KMS-11 (cell line): ENCODE measurements around the gene CAMTA1.

Experiments
- H2AFZ ChIP-seq: fragments of 200-600 bp; sonication (generic); 2 replicates; pipeline ENCODE4 v1.6.1; 2016; ENCODE audit warnings: antibody characterized with exemption, mixed run types, low read depth
- H3K27ac ChIP-seq: fragments of 200-600 bp; sonication (generic); 2 replicates; pipeline ENCODE4 v1.6.1; 2016; ENCODE audit warnings: mild to moderate bottlenecking, mixed run types
- H3K27me3 ChIP-seq: fragments of 200-600 bp; sonication (generic); 2 replicates; pipeline ENCODE4 v1.6.1; 2017; ENCODE audit warnings: mild to moderate bottlenecking, low read depth, mixed run types, moderate library complexity; ENCODE audit not compliant: insufficient read depth
- H3K36me3 ChIP-seq: fragments of 200-600 bp; sonication (generic); 2 replicates; pipeline ENCODE4 v1.6.1; 2017; ENCODE audit warnings: mild to moderate bottlenecking, mixed run types; ENCODE audit not compliant: insufficient read depth
- H3K4me1 ChIP-seq: fragments of 200-600 bp; sonication (generic); 2 replicates; pipeline ENCODE4 v1.6.1; 2016; ENCODE audit warnings: mild to moderate bottlenecking, low read depth, mixed run types; ENCODE audit not compliant: poor library complexity, severe bottlenecking
- H3K4me2 ChIP-seq: fragments of 200-600 bp; sonication (generic); 2 replicates; pipeline ENCODE4 v1.7.0; 2016; ENCODE audit warnings: mild to moderate bottlenecking, mixed run types
- H3K4me3 ChIP-seq: fragments of 200-600 bp; sonication (generic); IDR thresholded peaks from 2 replicates; pipeline ENCODE4 v1.6.1; 2017; ENCODE audit warnings: low read depth, low read length, mixed read lengths; ENCODE audit not compliant: insufficient read depth
- H3K79me2 ChIP-seq: fragments of 200-600 bp; sonication (generic); 2 replicates; pipeline ENCODE4 v1.6.1; 2016; ENCODE audit warnings: low read depth, mixed run types; ENCODE audit not compliant: insufficient read depth
- H3K9ac ChIP-seq: fragments of 200-600 bp; sonication (generic); 2 replicates; pipeline ENCODE4 v1.6.1; 2016; ENCODE audit warnings: mild to moderate bottlenecking, mixed run types
- H4K20me1 ChIP-seq: fragments of 200-600 bp; sonication (generic); 2 replicates; pipeline ENCODE4 v1.6.1; 2016; ENCODE audit warnings: mild to moderate bottlenecking, mixed run types; ENCODE audit not compliant: insufficient read depth
- CTCF ChIP-seq: fragments of 200-600 bp; sonication (generic); conservative IDR thresholded peaks from 2 replicates; pipeline ENCODE4 v1.6.1; 2017; ENCODE audit warnings: low read depth, mild to moderate bottlenecking, antibody characterized with exemption, low read length, moderate library complexity, mixed read lengths

Gene CAMTA1

GRCh38 chr1:7566417-7567375 is 781.4 kb downstream of the CAMTA1 start:
- H3K4me3 ChIP-seq = no peak overlapping the region
- H3K27ac ChIP-seq = no peak overlapping the region
- H3K4me2 ChIP-seq = no peak overlapping the region
- H3K79me2 ChIP-seq = no peaks in the 10 kb centered on the region
- no peak for TF ChIP-seq CTCF
- peaks cover 22% of the 10 kb centered on the region; the same call in 1 of the 2 replicates for H3K27me3 ChIP-seq
- H2AFZ ChIP-seq = no peak overlapping the region
- H3K4me1 ChIP-seq = no peaks in the 10 kb centered on the region
- no peak overlapping the region for H3K9ac ChIP-seq
- H3K36me3 ChIP-seq = no peaks in the 10 kb centered on the region
- H4K20me1 ChIP-seq = no peaks in the 10 kb centered on the region

GRCh38 chr1:7567376-7567775 is 782.1 kb downstream of the CAMTA1 start:
- H3K4me1 ChIP-seq = no peaks in the 10 kb centered on the region
- no peaks in the 10 kb centered on the region for H3K36me3 ChIP-seq
- H4K20me1 ChIP-seq = no peaks in the 10 kb centered on the region
- no peak overlapping the region for H2AFZ ChIP-seq
- H3K4me3 ChIP-seq = no peak overlapping the region
- peaks cover 21% of the 10 kb centered on the region; the same call in 1 of the 2 replicates for H3K27me3 ChIP-seq
- H3K79me2 ChIP-seq = no peaks in the 10 kb centered on the region
- no peak overlapping the region for H3K9ac ChIP-seq
- H3K4me2 ChIP-seq = no peak overlapping the region
- no peak overlapping the region for H3K27ac ChIP-seq
- TF ChIP-seq CTCF = no peak

GRCh38 chr1:7568053-7568452 is 782.8 kb downstream of the CAMTA1 start:
- Histone ChIP-seq H4K20me1 (no peaks in the 10 kb centered on the region), H3K9ac (no peak overlapping the region), H3K36me3 (no peaks in the 10 kb centered on the region), H3K27me3 (peaks cover 19% of the 10 kb centered on the region; the same call in 1 of the 2 replicates), H3K4me3 (no peak overlapping the region), H3K4me1 (no peaks in the 10 kb centered on the region), H2AFZ (no peak overlapping the region), H3K4me2 (no peak overlapping the region), H3K79me2 (no peaks in the 10 kb centered on the region), H3K27ac (no peak overlapping the region)
- no peak for TF ChIP-seq CTCF

GRCh38 chr1:7568901-7569524 is 783.8 kb downstream of the CAMTA1 start:
- no peak overlapping the region for H2AFZ ChIP-seq
- no peaks in the 10 kb centered on the region for H4K20me1 ChIP-seq
- no peak for TF ChIP-seq CTCF
- no peaks in the 10 kb centered on the region for H3K36me3 ChIP-seq
- H3K27me3 ChIP-seq = peaks cover 18% of the 10 kb centered on the region; the same call in 1 of the 2 replicates
- H3K4me1 ChIP-seq = no peaks in the 10 kb centered on the region
- no peak overlapping the region for H3K27ac ChIP-seq
- no peak overlapping the region for H3K4me3 ChIP-seq
- no peaks in the 10 kb centered on the region for H3K79me2 ChIP-seq
- no peak overlapping the region for H3K9ac ChIP-seq
- no peak overlapping the region for H3K4me2 ChIP-seq
